Activated B cell treated with CpG ODN at 0.5 μM for 24 hours (primary cell): Measurements from ENCODE around the gene PODNL1. TPM values are rescaled to one million over a fixed set of nuclear protein-coding genes. Genes with fewer than 3 reads are reported as not detected.

Experiments
- ATAC-seq: fragments of 200-7000 bp; cut with Tn5 transposase; one replicate; pipeline ENCODE4 v1.10.0; 2021; ENCODE audit warnings: low read depth, mild to moderate bottlenecking, moderate library complexity
- CTCF ChIA-PET: fragments of 350-600 bp; sonication (Branson Sonifier 250); formaldehyde crosslinking; loops from one replicate; lab custom pipeline; 2021; ENCODE audit warnings: antibody characterized with exemption; lab: Charles Lee
- POLR2A ChIA-PET: fragments of 350-600 bp; sonication (Branson Sonifier 250); formaldehyde crosslinking; loops from one replicate; lab custom pipeline; 2021; ENCODE audit warnings: antibody characterized with exemption; lab: Charles Lee
- DNase-seq: peaks from one replicate; pipeline ENCODE4 v3.0.0; 2022
- H3K27ac Mint-ChIP-seq: one replicate; pipeline ENCODE4 v1.8.0; 2020; ENCODE audit warnings: mixed read lengths
- H3K27me3 Mint-ChIP-seq: one replicate; pipeline ENCODE4 v1.8.0; 2021; ENCODE audit warnings: mixed read lengths
- H3K36me3 Mint-ChIP-seq: one replicate; pipeline ENCODE4 v1.8.0; 2021; ENCODE audit warnings: low read depth, mixed read lengths
- H3K4me1 Mint-ChIP-seq: one replicate; pipeline ENCODE4 v1.8.0; 2021; ENCODE audit warnings: mixed read lengths
- H3K4me3 Mint-ChIP-seq: one replicate; pipeline ENCODE4 v1.8.0; 2020; ENCODE audit warnings: mild to moderate bottlenecking, mixed read lengths
- H3K9me3 Mint-ChIP-seq: one replicate; pipeline ENCODE4 v1.8.0; 2020; ENCODE audit warnings: mixed read lengths
- CTCF ChIP-seq: fragments of 200-600 bp; IDR thresholded peaks from one replicate; pipeline ENCODE4 v1.8.0; 2022; ENCODE audit warnings: antibody characterized with exemption, mild to moderate bottlenecking
- intact Hi-C: fragments of 100-400 bp; cut with micrococcal nuclease; formaldehyde crosslinking; loops from one replicate; pipeline ENCODE4 v1.15.1; 2024
- total RNA-seq: library from RNA; stranded (reverse); gene quantifications from 2 replicates; pipeline ENCODE4 v1.2.3, GENCODE V29; 2022

PODNL1 gene
- total RNA-seq, 1 donor from 2014 or later: not detected

- POLR2A ChIA-PET: interaction anchor here (0.5 to 7.1 kb wide), 10 partner anchors 11 to 78 kb away, joined by 3 to 107 read pairs (median 8); partner anchors contain the start of genes DCAF15, IL27RA and RFX1
- no peak for TF ChIP-seq CTCF
- intact Hi-C loops: no loop called here
- peak; percentile 33 for ATAC-seq
- Mint-ChIP-seq H3K4me3 (peak overlapping the region; percentile 80), H3K27ac (peak overlapping the region; percentile 97), H3K27me3 (no peaks in the 10 kb centered on the region), H3K9me3 (no peaks in the 10 kb centered on the region), H3K36me3 (peaks cover 21% of the 10 kb centered on the region), H3K4me1 (peaks cover 85% of the 10 kb centered on the region)
- CTCF ChIA-PET: interaction anchor here (0.8 to 1.6 kb wide), 3 partner anchors 34 to 63 kb away, joined by 3 to 4 read pairs (median 4); partner anchors contain the start of gene IL27RA
- DNase-seq: no peak
These were observed 46.9 kb upstream of the PODNL1 start for GRCh38 chr19:13984875-13985741.

GRCh38 chr19:13984186-13984585 lies 46.0 kb upstream of the PODNL1 start:
- H3K4me3 Mint-ChIP-seq: no peak overlapping the region
- H3K36me3 Mint-ChIP-seq: peaks cover 11% of the 10 kb centered on the region
- ATAC-seq: no peak
- no peak for DNase-seq
- H3K9me3 Mint-ChIP-seq: no peaks in the 10 kb centered on the region
- no peak for TF ChIP-seq CTCF
- H3K27ac Mint-ChIP-seq: peak overlapping the region; percentile 97
- H3K27me3 Mint-ChIP-seq: no peaks in the 10 kb centered on the region
- H3K4me1 Mint-ChIP-seq: peaks cover 85% of the 10 kb centered on the region
- ChIA-PET CTCF (interaction anchor here (1.6 kb wide), 1 partner anchor 48 kb away, joined by 4 read pairs; the partner anchor contains the start of gene IL27RA), POLR2A (interaction anchor here (1.4 to 7.1 kb wide), 4 partner anchors 17 to 48 kb away, joined by 9 to 107 read pairs (median 34); partner anchors contain the start of genes DCAF15, IL27RA and RFX1)
- intact Hi-C loops: no loop called here

GRCh38 chr19:13983213-13983889 lies 45.1 kb upstream of the PODNL1 start:
- ChIA-PET CTCF (no interaction called here), POLR2A (interaction anchor here (1.3 to 7.1 kb wide), 3 partner anchors 18 to 48 kb away, joined by 3 to 107 read pairs (median 9); partner anchors contain the start of genes DCAF15 and IL27RA)
- ATAC-seq (no peak), DNase-seq (no peak)
- Mint-ChIP-seq H3K9me3 (no peaks in the 10 kb centered on the region), H3K36me3 (peaks cover 5% of the 10 kb centered on the region), H3K27ac (no peak overlapping the region), H3K27me3 (no peaks in the 10 kb centered on the region), H3K4me1 (peaks cover 83% of the 10 kb centered on the region), H3K4me3 (no peak overlapping the region)
- TF ChIP-seq CTCF: no peak
- intact Hi-C loops: no loop called here

- ChIA-PET POLR2A (interaction anchor here (1.3 to 1.4 kb wide), 2 partner anchors 30 to 49 kb away, joined by 3 to 9 read pairs; partner anchors contain the start of genes DCAF15 and IL27RA), CTCF (no interaction called here)
- H3K4me1 Mint-ChIP-seq: peaks cover 81% of the 10 kb centered on the region
- no peak overlapping the region for H3K4me3 Mint-ChIP-seq
- intact Hi-C loops: no loop called here
- no peak for TF ChIP-seq CTCF
- no peak overlapping the region for H3K27ac Mint-ChIP-seq
- peaks cover 5% of the 10 kb centered on the region for H3K36me3 Mint-ChIP-seq
- DNase-seq (no peak), ATAC-seq (no peak)
- no peaks in the 10 kb centered on the region for H3K9me3 Mint-ChIP-seq
- H3K27me3 Mint-ChIP-seq: no peaks in the 10 kb centered on the region
These were observed 44.6 kb upstream of the PODNL1 start for GRCh38 chr19:13982773-13983172.
